ENCODE results near the gene EP400.
"Not testable (repeated sequence)": the region's sequence is repeated elsewhere in the genome, so short reads cannot be mapped to it uniquely, and the experiment has no call there.

The EP400 gene

DNA sequence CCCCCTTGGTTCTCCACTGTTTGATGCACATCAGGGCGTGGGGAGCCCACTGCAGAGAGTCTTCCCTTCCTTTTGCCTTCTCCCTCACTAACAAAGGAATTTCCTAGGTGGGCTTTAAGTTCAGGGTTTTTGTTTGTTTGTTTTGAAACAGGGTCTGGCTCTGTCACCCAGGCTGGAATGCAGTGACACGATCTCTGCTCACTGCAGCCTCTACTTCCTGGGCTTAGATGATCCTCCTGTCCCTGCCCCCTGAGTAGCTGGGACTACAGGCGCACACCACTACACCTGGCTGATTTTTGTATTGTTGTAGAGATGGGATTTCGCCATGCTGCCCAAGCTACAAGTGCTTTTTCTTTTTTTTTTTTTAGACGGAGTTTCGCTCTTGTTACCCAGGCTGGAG lies 33.8 kb downstream of the EP400 start:
- in situ Hi-C loops (cut with MboI; ENCODE audit: low sequenced_read_pairs) = no loop called here

DNA sequence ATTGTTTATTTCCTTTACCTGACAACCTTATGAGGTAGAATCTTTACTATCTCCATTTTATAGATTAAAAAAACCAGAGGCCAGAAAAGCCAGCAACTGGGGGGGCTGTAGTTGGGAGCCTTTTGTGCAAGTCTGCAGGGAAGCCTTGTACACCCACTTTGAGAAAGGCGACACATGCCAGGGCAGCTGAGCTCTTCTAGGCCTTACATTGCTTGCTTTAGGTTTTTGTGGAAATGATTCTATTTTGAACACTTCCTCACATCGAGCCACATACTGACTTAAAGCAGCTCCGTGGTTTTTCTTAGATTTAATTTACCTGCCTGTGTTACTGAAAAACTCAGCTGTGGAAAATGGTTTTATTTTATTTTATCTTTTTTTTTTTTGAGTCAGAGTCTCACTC lies 34.6 kb downstream of the EP400 start:
- in situ Hi-C loops (cut with MboI; ENCODE audit: low sequenced_read_pairs) = no loop called here

DNA sequence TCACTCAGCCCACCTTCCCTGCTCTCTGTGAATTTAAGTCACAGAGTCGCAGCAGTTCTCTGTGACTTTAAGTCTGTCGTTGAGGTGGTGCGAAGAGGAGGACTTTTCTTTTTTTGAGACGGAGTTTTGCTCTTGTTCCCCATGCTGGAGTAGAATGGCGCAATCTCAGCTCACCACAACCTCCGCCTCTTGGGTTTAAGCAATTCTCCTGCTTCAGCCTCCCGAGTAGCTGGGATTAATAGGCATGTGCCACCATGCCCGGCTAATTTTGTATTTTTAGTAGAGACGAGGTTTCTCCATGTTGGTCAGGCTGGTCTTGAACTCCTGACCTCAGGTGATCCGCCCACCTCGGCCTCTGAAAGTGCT lies 35.8 kb downstream of the EP400 start:
- in situ Hi-C loops (cut with MboI; ENCODE audit: low sequenced_read_pairs) = not testable (repeated sequence)

DNA sequence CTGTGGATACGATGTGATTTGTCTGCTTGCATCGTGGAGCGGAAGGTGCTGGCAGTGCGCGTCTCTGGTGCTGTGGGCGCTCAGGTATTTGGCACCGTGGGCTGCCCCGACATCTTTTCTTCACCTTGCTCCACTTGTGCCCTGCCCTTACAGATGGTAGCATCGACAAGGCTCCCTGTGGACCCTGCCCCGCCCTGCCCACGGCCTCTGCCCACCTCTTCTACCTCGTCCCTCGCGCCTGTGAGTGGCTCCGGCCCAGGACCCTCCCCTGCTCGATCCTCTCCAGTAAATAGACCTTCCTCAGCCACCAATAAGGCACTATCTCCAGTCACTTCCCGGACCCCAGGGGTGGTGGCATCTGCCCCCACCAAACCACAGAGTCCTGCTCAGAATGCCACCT lies 36.6 kb downstream of the EP400 start:
- in situ Hi-C loops (cut with MboI; ENCODE audit: low sequenced_read_pairs) = no loop called here

DNA sequence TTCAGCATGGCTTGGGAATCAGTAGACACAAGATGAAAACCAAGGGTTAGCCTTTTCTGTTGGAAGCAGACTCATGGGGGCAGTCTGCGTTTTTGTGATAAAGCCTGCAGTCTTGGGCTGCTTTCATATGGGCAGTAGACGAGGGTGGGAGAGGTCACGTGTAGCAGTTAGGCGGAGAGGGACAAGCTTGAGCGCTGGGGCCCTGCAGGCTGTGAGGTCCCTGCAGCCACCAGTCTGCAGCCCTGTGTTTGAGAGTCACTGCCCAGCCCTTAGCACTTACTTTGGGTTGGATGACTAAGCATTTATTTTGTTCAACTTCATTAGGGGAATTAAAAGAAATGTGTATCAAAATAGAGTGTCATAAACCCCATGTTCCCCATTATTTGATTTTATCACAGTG lies 37.2 kb downstream of the EP400 start:
- in situ Hi-C loops (cut with MboI; ENCODE audit: low sequenced_read_pairs) = no loop called here

DNA sequence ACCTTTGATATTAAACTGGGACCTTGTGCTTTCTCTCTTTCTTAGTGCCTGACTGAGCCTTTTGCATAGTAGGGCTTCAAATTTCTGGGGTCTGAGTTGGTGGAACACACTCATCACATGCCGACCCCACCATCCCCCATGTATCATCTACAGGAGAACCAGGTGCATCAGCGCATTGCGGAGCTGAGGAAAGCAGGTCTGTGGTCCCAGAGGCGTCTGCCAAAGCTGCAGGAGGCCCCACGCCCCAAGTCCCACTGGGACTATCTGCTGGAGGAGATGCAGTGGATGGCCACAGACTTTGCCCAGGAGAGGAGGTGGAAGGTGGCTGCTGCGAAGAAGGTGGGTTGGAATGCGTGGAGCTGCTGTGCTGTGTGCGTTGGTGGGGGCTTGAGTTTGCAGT lies 37.8 kb downstream of the EP400 start:
- in situ Hi-C loops (cut with MboI; ENCODE audit: low sequenced_read_pairs) = no loop called here

DNA sequence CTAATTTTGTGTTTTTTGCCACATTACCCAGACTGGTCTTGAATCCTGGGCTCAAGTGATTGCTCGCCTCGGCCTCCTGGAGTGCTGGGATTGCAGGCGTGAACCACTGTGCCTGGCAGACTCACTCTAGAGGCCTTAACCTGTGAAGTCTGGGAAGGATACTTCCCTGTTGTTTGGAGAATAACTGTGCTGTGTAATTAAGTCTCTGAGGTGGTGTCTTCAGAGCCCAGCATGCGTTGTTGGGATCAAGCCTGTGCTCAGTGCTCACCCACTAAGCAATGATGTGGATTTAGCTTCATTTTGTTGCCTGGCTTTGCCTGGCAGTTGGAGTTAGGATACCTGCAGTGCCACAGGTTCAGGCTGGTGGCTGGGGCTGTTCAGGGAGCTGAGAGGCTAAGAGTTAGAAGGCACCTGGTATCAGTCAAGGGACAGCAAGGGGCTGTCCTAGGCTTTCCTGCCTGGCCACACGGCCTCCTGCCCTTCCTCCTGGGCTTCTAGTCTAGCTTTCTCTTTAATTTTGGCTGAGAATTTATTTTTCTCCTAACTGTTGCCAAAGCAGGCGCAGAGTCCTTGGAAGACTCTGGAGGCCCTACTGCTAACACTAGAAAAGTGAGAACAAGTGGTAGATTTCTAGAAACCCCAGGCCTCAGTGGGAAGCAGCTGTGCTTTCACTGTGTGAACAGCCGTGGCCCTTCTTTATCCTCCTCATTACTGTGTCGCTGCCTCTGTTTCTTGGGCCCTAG lies 38.5 kb downstream of the EP400 start:
- in situ Hi-C loops (cut with MboI; ENCODE audit: low sequenced_read_pairs) = no loop called here

DNA sequence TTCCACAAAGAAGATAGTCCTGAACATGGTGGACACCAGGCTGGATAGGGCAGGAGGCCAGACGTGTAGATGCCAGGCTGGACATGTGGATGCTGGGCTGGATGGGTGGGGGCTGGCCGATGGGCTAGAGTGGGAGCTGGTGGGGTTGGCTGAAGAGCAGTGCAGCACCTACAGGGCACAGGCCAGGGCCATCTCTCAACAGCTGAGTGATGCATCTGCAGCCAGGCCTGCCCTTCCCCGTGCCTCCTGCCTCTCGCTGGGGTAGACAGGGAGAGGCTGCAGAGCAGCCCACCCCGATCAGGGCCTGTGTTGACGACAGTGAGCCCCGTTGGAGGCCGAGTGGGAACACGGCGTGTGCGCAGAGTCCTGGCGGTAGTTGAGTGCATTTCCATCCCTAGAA lies 39.3 kb downstream of the EP400 start:
- in situ Hi-C loops (cut with MboI; ENCODE audit: low sequenced_read_pairs) = no loop called here

DNA sequence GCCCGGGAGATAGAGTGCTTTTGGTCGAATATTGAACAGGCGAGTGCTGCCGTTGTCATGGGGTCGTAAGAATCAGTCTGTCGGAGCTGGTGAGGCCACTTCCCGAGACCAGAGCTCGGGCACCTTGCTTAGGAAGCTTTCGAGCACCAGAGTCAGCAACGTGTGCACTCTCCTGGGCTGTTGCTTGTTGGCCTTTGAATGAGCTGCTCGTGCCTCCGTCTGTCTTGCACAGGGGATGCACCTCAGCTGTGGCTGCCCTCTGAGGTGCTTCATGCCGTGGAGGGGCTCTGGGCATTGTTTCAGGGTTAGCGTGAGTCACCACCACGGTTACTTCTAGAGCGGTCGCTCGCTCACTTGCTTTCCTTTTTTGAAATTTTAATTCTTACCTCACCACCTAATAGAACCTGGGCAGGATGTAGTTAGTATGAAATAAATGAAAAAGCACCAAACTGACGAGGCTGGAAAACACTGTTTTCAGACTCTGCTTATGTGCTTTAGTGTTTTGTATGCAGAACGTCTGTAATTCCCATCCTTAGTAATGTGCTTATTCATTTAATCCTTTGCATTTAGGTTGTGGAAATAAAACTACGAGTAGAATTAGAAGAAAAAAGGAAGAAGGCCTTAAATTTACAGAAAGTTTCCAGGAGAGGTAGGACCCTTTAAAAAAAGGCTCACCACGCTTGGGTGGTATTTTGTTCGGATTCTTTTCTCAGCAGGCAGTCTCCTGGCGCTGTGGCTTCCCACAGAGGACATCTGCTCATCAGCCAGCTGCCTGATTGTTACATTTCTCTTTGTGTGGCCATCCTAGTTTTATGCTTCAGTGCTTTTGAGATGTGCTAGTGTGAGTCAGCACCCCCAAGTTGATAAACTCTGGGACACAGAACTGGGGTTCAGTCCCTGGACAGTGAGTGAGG lies 40.6 kb downstream of the EP400 start:
- in situ Hi-C loops (cut with MboI; ENCODE audit: low sequenced_read_pairs) = no loop called here

DNA sequence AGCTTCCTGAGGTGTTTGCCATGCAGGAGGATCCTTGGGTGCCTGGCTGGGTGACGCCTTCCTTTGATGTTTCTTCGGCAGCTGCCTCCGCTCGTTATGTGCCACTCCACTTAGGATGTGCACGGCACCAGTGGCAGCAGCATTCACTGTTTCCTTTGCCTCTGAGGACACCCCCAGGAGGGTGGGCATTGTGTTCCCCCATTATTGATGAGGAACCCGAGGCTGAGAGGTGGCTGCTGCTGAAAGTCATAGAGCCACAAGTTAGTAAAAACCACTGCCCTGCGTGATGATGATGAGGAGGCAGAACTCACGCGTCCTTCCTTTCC lies 41.2 kb downstream of the EP400 start:
- in situ Hi-C loops (cut with MboI; ENCODE audit: low sequenced_read_pairs) = no loop called here

DNA sequence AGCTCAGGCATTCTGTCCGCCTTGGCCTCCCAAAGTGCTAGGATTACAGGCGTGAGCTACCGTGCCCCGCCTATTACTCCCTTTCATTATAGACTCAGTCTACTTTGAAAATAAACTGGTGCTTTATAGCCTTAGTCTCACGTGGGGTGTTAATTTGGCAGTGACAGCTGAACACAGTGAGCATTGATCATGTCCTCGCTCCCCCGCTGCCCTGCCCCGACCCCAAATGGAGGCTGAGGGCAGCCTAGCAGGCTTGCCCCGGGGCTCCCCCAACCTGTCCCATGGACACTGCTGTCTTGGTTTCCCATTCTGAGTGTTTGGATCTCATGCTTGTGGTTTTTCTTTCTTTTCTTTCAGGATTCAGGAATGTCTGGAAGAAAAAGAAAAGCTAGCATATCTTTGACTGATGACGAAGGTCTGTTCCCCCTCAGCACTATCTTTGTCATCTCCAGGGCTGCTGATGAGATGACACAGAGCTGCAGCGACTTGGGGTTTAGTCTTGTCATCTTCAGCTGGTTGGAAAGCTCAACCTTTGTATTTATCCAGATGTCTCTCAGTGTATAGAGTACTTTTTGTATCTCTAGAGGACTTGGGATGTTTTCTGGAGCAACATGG lies 42.2 kb downstream of the EP400 start:
- in situ Hi-C loops (cut with MboI; ENCODE audit: low sequenced_read_pairs) = no loop called here

DNA sequence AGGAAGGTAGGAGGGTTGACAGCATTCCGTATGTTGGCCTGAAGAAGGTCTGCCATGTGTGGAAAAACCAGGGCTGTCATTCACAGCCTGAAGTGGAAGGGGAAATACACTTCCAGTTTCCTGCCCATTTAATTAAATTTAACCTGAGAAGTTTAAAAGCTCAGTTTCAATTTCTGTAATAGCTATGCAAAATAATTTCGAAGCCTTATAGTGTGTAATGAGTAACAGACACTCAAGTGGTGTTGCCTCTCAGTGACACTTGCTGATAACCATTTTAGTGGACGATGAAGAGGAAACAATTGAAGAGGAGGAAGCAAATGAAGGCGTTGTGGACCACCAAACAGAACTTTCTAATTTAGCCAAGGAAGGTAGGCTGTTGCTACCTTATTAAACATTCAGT lies 44.8 kb downstream of the EP400 start:
- in situ Hi-C loops (cut with MboI; ENCODE audit: low sequenced_read_pairs) = no loop called here

DNA sequence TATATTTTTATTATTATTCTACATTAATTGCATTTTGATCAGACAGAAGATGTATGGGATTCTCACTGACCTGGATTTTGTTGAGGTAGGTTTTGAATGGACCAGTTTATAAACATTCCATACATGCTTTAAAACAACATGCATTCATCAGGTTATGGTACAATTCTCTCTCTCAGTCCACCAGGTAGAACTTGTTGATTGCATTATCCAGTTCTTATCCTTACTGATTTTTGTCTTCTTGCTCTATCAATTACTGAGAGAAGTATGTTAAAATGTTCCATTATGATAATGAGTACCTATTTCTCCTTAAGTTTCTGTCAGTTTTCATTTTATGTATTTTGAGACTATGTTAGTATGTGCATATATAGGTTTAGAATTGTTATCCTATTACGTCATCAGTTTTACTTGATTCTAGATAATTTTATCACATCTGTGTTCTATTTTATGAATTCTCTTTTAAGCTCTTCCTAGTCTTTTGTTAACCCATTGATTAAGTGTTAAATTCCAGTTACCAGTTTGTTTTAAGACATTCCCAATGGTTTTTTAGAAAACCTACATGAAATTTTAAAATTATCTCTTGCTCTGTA lies 50.6 kb downstream of the EP400 start:
- in situ Hi-C loops (cut with MboI; ENCODE audit: low sequenced_read_pairs) = no loop called here

DNA sequence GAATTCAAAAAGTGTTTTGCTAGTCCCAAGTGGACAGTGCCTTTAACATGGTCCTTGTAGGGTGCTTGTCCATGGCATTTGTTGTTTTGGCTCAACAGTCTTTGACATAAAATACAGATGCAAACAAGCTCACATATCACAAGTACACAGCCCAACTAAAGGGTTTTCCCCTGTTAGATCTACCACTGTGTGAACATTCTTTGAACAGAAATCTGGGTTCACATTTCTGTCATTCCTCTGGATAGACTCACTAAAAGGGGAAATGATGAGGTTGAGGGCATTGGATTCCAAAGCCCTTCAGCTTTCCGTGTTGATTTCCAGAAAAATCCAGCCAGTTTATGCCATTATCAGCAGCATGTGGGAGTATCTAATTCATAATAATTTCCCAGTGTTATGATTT lies 54.1 kb downstream of the EP400 start:
- in situ Hi-C loops (cut with MboI; ENCODE audit: low sequenced_read_pairs) = no loop called here

DNA sequence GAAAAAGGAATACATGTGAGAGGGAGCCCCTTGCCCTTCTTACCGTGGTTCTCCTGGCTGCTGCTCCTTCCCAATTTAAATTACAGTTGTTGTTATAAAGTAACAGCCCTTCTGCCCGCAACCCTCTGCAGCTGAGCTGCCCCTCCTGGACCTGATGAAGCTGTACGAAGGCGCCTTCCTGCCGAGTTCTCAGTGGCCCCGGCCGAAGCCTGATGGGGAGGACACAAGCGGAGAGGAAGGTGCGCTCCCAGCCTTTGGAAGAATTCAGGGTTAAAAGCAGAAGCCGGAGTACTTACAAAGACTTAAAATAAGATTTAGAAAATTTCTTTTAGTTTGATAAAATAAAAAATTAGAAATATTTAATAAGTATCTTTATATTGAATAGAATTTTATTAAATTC lies 55.2 kb downstream of the EP400 start:
- in situ Hi-C loops (cut with MboI; ENCODE audit: low sequenced_read_pairs) = no loop called here

DNA sequence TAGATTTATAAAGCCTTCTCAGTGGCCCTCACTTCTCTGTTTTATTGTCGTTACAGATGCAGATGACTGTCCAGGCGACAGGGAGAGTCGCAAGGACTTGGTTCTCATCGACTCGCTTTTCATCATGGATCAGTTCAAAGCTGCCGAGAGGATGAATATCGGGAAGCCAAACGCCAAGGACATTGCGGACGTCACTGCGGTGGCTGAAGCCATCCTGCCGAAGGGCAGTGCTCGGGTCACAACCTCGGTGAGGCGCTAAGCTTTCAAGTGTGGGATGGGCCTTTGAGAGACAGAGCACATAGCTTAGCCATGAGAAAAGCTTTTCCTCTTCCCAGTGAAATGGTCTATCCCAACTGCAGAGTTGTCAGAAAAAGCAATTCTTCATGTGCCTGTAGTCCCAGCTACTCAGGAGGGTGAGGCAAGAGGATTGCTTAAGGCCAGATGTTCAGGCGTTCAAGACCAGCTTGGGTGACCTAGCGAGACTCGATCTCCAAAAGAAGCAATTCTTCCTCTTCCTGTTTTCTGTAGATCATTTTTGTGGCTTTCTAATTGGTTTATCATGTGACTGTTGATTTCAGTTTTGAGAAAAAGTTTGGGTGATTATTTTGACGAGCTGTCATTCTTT lies 56.4 kb downstream of the EP400 start:
- in situ Hi-C loops (cut with MboI; ENCODE audit: low sequenced_read_pairs) = no loop called here

DNA sequence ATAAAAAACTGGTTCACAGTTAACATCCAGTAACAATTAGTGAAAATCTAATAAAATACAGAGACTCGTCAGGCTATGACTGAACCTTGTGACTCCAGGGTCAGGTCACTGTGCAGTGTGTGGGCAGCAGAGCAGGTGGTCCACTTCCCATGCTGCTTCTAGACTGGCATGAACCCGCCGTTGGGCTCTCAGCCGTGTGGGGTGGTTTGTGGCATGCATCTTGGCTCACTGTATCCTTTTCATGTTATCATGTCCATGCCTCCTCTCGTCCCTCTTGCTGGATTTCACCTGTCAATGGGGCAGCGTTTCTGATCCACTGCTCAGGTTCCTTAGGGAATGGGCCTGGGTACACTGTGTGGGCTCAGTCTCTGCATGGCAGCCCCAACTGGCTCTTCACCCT lies 57.3 kb downstream of the EP400 start:
- in situ Hi-C loops (cut with MboI; ENCODE audit: low sequenced_read_pairs) = no loop called here

DNA sequence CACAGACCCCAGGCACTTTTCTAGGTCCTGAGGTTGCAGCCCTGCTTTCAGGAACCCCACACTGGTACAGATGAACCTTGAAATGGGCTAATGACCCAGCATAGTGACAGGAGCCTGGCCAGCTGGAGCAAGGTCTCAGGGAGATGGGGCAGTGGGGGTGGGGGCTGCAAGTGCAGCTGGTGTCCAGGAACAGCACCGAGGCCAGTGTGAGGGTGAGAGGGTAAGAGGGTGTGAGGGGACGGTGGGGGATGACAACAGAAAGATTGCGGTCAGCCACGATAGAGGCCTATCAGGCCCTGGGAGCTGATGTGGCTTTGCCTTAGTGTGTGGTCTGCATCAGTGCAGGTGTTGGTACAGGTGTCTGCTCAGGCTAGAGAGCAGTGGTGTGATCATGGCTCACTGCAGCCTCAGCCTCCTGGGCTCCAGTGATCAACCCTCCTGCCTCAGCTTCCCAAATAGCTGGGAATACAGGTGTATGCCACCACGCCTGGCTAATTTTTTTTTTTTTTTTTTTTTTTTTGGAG lies 59.7 kb downstream of the EP400 start:
- in situ Hi-C loops (cut with MboI; ENCODE audit: low sequenced_read_pairs) = no loop called here

DNA sequence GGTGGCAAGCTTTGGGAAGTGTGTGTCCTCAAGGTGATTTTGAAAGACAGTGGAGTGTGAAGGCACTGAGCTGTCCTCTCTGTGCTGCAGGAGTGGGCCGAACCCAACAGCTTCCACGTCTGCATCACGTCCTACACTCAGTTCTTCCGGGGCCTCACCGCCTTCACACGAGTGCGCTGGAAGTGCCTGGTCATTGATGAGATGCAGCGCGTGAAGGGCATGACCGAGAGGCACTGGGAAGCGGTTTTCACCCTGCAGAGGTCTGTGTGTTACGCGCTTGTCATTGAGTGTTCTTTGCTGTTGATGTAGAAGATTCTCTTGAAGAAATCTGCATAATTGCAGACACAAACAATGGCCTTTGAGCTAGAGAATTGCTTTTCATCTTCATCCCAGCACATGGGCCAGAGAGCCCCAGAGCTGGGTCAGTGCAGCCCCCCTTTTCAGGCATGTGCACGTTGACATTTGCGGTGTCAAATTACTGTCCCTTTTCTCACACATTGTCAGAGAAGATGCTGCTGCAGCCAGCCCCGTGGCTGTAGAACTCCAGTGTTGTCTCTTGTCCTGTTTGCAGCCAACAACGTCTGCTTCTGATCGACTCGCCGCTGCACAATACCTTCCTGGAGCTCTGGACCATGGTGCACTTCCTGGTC lies 63.3 kb downstream of the EP400 start:
- in situ Hi-C loops (cut with MboI; ENCODE audit: low sequenced_read_pairs) = no loop called here

DNA sequence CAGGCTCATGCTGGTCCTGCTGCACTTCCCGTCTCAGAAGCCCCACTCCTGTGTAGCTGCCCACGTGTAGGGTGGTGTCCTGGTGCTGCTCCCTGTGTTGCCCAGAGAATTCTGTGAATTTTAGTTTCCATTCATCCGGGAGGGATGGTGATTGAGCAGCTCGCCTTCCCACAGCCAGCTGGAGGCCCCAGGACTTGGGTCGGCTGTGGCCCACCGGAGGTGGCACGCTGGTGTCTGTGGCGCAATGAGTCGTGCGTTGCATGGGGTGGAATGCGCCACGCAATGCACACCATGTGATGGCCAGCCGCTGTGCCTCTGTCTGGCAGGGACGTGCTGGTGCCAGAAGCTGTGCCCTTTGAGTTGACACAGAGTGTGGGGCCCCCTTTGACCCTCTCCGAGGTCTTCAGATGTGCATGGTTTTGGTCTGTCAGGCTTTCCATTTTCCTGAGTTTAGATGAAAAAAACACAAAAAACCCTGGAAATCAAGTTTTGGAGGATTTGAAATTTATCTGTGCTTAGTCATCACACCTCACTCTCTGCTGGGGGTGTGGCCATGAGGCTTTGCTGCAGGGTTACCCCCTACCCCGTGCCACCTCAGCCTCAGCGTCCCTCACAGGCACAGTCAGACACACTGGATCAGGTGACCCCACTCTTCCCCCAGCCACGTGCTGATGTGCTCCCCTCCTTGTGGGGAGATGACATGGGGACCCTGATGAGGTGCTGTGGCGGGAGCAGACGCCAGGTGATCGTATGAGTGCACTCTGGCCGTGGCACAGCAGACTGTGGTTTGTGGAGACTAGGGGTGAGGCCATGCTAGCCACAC lies 64.6 kb downstream of the EP400 start:
- in situ Hi-C loops (cut with MboI; ENCODE audit: low sequenced_read_pairs) = no loop called here
